ENCODE measurements around the gene WWOX. TPM values are rescaled to one million over a fixed set of nuclear protein-coding genes. Genes with fewer than 3 reads are reported as not detected.

WWOX gene
- total RNA-seq, 1 experiment from 2014 or later, result 15.6 TPM

DNA sequence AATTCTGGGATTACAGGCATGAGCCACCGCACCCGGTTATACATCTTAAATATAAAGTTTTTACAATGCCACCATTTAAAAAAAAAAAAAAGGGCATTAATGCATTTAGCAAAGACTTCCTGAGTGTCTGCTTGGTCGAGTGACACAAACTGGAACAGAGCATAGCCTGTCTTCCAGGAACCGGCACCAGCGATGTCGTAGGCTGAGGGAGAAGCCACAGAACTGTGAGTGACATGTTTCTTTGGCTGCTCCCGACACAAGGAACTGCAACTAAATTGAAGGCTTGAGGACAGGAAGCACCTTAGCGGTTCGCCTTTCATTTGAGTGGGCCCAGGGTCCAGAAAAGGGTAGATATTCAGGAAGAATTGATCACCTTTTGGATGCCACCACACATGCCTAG is 783.3 kb downstream of the WWOX start:
- Histone ChIP-seq H3K56ac (ENCODE audit: insufficient read length, low read depth, low read length) (no peak overlapping the region), H4K91ac (ENCODE audit: insufficient read length, low read depth, low read length) (no peak overlapping the region), H3K18ac (ENCODE audit: insufficient read length, low read depth, low read length) (no peak overlapping the region), H3K27ac (ENCODE audit: insufficient read length, low read depth, low read length) (no peak overlapping the region), H2BK5ac (ENCODE audit: insufficient read length, low read length) (no peak overlapping the region), H4K8ac (replicated peaks; ENCODE audit: insufficient read length, low read depth, low read length) (no peak overlapping the region), H3K4me2 (ENCODE audit: insufficient read depth, insufficient read length, low read length) (no peak overlapping the region), H3K9me3 (ENCODE audit: control insufficient read depth, low read depth, low read length) (no peaks in the 10 kb centered on the region), H4K5ac (ENCODE audit: insufficient read length, low read depth, low read length) (no peak overlapping the region), H2AK5ac (ENCODE audit: insufficient read length, low read length) (no peak overlapping the region), H3K4ac (ENCODE audit: low read depth, low read length) (no peak overlapping the region), H3K14ac (ENCODE audit: insufficient read depth, low read length) (no peak overlapping the region), H3K79me1 (ENCODE audit: insufficient read depth, low read depth, low read length, poor library complexity, severe bottlenecking) (no peaks in the 10 kb centered on the region), H3K27me3 (ENCODE audit: insufficient read depth, low read length) (no peaks in the 10 kb centered on the region), H4K20me1 (ENCODE audit: control insufficient read depth, insufficient read depth, insufficient read length) (no peaks in the 10 kb centered on the region), H3K4me1 (ENCODE audit: insufficient read depth, low read length) (peaks cover 5% of the 10 kb centered on the region; the same call in 1 of the 2 replicates), H3K79me2 (ENCODE audit: insufficient read depth, low read length) (no peaks in the 10 kb centered on the region), H2BK15ac (ENCODE audit: low read depth, low read length) (no peak overlapping the region), H3K23me2 (ENCODE audit: insufficient read length, low read depth, low read length, poor library complexity, severe bottlenecking) (no peaks in the 10 kb centered on the region), H2BK20ac (ENCODE audit: low read depth, low read length, poor library complexity, severe bottlenecking) (no peak overlapping the region), H3T11ph (ENCODE audit: low read length) (no peak overlapping the region), H2BK120ac (ENCODE audit: low read depth, low read length, poor library complexity, severe bottlenecking) (no peak overlapping the region), H3K9ac (ENCODE audit: extremely low read depth, insufficient read length, low read length) (no peak overlapping the region), H3K23ac (ENCODE audit: insufficient read length, low read depth, low read length) (no peak overlapping the region), H2BK12ac (ENCODE audit: insufficient read length, low read depth, low read length) (no peak overlapping the region), H2AFZ (ENCODE audit: low read length) (no peak overlapping the region)
- Mint-ChIP-seq H3K27me3 (ENCODE audit: low read depth) (no peaks in the 10 kb centered on the region), H3K4me3 (no peak overlapping the region), H3K27ac (peak overlapping the region in 1 of 3 experiments; percentile 70; a peak in 1 of 7 replicates), H3K4me1 (peaks cover 15 to 19% of the 10 kb centered on the region in 2 experiments), H3K36me3 (ENCODE audit: insufficient read depth in 1 of 3, low read depth in 3 of 3) (no peaks in the 10 kb centered on the region), H3K9me3 (no peaks in the 10 kb centered on the region)
- no peak for TF ChIP-seq CTCF (conservative IDR thresholded peaks at IDR 0.05)
- no CpG with 5 or more reads among the region's 9 CpGs for WGBS (ENCODE audit: extremely low coverage, insufficient read length, low lambda C conversion rate)
- no peak for DNase-seq
